ENCODE measurements around the gene CDK5RAP2.

Gene CDK5RAP2

GRCh38 chr9:120490888-120491595, 88.9 kb downstream of the CDK5RAP2 start:
- Histone ChIP-seq H3K36me3 (replicated peaks; ENCODE audit: low read depth, low read length) (peaks cover 37% of the 10 kb centered on the region), H3K27ac (ENCODE audit: low read length) (peak overlapping the region; percentile 67), H4K20me1 (ENCODE audit: insufficient read depth, low read length) (no peaks in the 10 kb centered on the region), H3K9ac (ENCODE audit: low read length) (no peak overlapping the region; the same call in 1 of the 2 replicates), H2AFZ (ENCODE audit: low read depth, low read length) (no peak overlapping the region), H3K79me2 (ENCODE audit: low read length) (no peaks in the 10 kb centered on the region), H3K9me3 (ENCODE audit: insufficient read depth, low read length) (no peaks in the 10 kb centered on the region), H3K4me2 (ENCODE audit: low read length) (peak overlapping the region; percentile 15), H3K27me3 (ENCODE audit: low read depth, low read length) (no peaks in the 10 kb centered on the region), H3K4me3 (ENCODE audit: low read length) (no peak overlapping the region), H3K4me1 (ENCODE audit: low read length) (peaks cover 14% of the 10 kb centered on the region)
- TF ChIP-seq EZH2phosphoT487 (IDR thresholded peaks at IDR 0.05; ENCODE audit: low read depth) = no peak
- TF ChIP-seq CTCF (IDR thresholded peaks at IDR 0.05; ENCODE audit: low read depth, low read length) = no peak

GRCh38 chr9:120486835-120487234, 93.1 kb downstream of the CDK5RAP2 start:
- Histone ChIP-seq H3K4me2 (ENCODE audit: low read length) (no peak overlapping the region), H3K27ac (ENCODE audit: low read length) (no peak overlapping the region), H3K79me2 (ENCODE audit: low read length) (no peaks in the 10 kb centered on the region), H3K27me3 (ENCODE audit: low read depth, low read length) (no peaks in the 10 kb centered on the region), H3K9me3 (ENCODE audit: insufficient read depth, low read length) (no peaks in the 10 kb centered on the region), H3K9ac (ENCODE audit: low read length) (no peak overlapping the region), H4K20me1 (ENCODE audit: insufficient read depth, low read length) (no peaks in the 10 kb centered on the region), H3K4me1 (ENCODE audit: low read length) (peaks cover 14% of the 10 kb centered on the region), H2AFZ (ENCODE audit: low read depth, low read length) (no peak overlapping the region), H3K36me3 (replicated peaks; ENCODE audit: low read depth, low read length) (peaks cover 52% of the 10 kb centered on the region), H3K4me3 (ENCODE audit: low read length) (no peak overlapping the region)
- TF ChIP-seq EZH2phosphoT487 (IDR thresholded peaks at IDR 0.05; ENCODE audit: low read depth) (no peak), CTCF (IDR thresholded peaks at IDR 0.05; ENCODE audit: low read depth, low read length) (no peak)

- H3K9me3 ChIP-seq (ENCODE audit: insufficient read depth, low read length) = no peaks in the 10 kb centered on the region
- H3K27me3 ChIP-seq (ENCODE audit: low read depth, low read length) = no peaks in the 10 kb centered on the region
- no peak overlapping the region for H2AFZ ChIP-seq (ENCODE audit: low read depth, low read length)
- no peak overlapping the region for H3K9ac ChIP-seq (ENCODE audit: low read length)
- H4K20me1 ChIP-seq (ENCODE audit: insufficient read depth, low read length) = no peaks in the 10 kb centered on the region
- TF ChIP-seq EZH2phosphoT487 (IDR thresholded peaks at IDR 0.05; ENCODE audit: low read depth) (no peak), CTCF (IDR thresholded peaks at IDR 0.05; ENCODE audit: low read depth, low read length) (no peak)
- H3K4me2 ChIP-seq (ENCODE audit: low read length) = no peak overlapping the region
- H3K36me3 ChIP-seq (replicated peaks; ENCODE audit: low read depth, low read length) = peaks cover 54% of the 10 kb centered on the region
- H3K4me3 ChIP-seq (ENCODE audit: low read length) = no peak overlapping the region
- no peaks in the 10 kb centered on the region for H3K79me2 ChIP-seq (ENCODE audit: low read length)
- no peak overlapping the region for H3K27ac ChIP-seq (ENCODE audit: low read length)
- peaks cover 9% of the 10 kb centered on the region for H3K4me1 ChIP-seq (ENCODE audit: low read length)
Observed at GRCh38 chr9:120486347-120486746, 93.6 kb downstream of the CDK5RAP2 start.

- Histone ChIP-seq H3K36me3 (replicated peaks; ENCODE audit: low read depth, low read length) (peaks cover 58% of the 10 kb centered on the region), H3K27me3 (ENCODE audit: low read depth, low read length) (no peaks in the 10 kb centered on the region), H3K9me3 (ENCODE audit: insufficient read depth, low read length) (no peaks in the 10 kb centered on the region), H3K27ac (ENCODE audit: low read length) (no peak overlapping the region), H3K4me2 (ENCODE audit: low read length) (no peak overlapping the region), H2AFZ (ENCODE audit: low read depth, low read length) (no peak overlapping the region), H3K9ac (ENCODE audit: low read length) (no peak overlapping the region), H3K4me1 (ENCODE audit: low read length) (peaks cover 4% of the 10 kb centered on the region), H3K4me3 (ENCODE audit: low read length) (no peak overlapping the region), H4K20me1 (ENCODE audit: insufficient read depth, low read length) (no peaks in the 10 kb centered on the region), H3K79me2 (ENCODE audit: low read length) (no peaks in the 10 kb centered on the region)
- TF ChIP-seq EZH2phosphoT487 (IDR thresholded peaks at IDR 0.05; ENCODE audit: low read depth) (no peak), CTCF (IDR thresholded peaks at IDR 0.05; ENCODE audit: low read depth, low read length) (no peak)
Observed at GRCh38 chr9:120485788-120486187, 94.2 kb downstream of the CDK5RAP2 start.
